Erythroblast (primary cell): ENCODE measurements around the gene RPRD1A.

Experiments used
- GATA1 ChIP-seq: IDR thresholded peaks from 2 replicates; pipeline ENCODE4 v1.6.1; 2011; ENCODE audit warnings: low read depth, mild to moderate bottlenecking, control low read depth, low read length, moderate library complexity
- POLR2A ChIP-seq: IDR thresholded peaks from 2 replicates; pipeline ENCODE4 v1.6.1; 2011; ENCODE audit warnings: mild to moderate bottlenecking, low read length

DNA sequence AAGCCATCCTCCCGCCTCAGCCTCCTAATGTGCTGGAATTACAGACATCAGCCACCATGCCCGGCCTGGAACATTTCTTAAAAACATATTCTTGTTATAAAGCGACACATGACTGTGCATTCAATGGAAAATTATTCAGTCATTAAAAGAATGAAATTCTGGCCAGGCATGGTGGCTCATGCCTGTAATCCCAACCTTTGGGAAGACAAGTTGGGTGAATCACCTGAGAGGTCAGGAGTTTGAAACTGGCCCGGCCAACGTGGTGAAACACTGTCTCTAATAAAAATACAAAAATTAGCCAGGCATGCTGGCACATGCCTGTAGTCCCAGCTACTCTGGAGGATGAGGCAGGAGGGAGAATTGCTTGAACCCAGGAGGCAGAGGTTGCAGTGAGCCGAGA is 21.6 kb upstream of the RPRD1A start:
- TF ChIP-seq POLR2A (no peak), GATA1 (no peak)
